DMS153 treated with DMSO at 0.1 percent for 48 hours (cell line): ENCODE measurements around the gene ATE1.
A peak's percentile ranks its signal among the peaks of the same experiment; 100 is the strongest.

Source experiments
- DNase-seq: peaks from one replicate; lab custom pipeline; 2025; ENCODE audit not compliant: unreplicated experiment; lab: John Stamatoyannopoulos, UW

ATE1 gene

GRCh38 chr10:121879476-121879875 lies 48.4 kb downstream of the ATE1 start:
- DNase-seq = no peak

GRCh38 chr10:121873236-121873635 lies 54.6 kb downstream of the ATE1 start:
- no peak for DNase-seq

GRCh38 chr10:121870413-121870812 lies 57.4 kb downstream of the ATE1 start:
- DNase-seq = no peak

- DNase-seq = no peak
Measured at GRCh38 chr10:121865554-121865953, 62.3 kb downstream of the ATE1 start.

GRCh38 chr10:121864653-121865052 lies 63.2 kb downstream of the ATE1 start:
- no peak for DNase-seq

- DNase-seq = no peak
Measured at GRCh38 chr10:121864168-121864567, 63.7 kb downstream of the ATE1 start.

- no peak for DNase-seq
Measured at GRCh38 chr10:121862649-121863048, 65.2 kb downstream of the ATE1 start.

GRCh38 chr10:121862042-121862441 lies 65.8 kb downstream of the ATE1 start:
- no peak for DNase-seq

GRCh38 chr10:121860810-121861209 lies 67.0 kb downstream of the ATE1 start:
- no peak for DNase-seq

GRCh38 chr10:121854809-121855445 lies 72.9 kb downstream of the ATE1 start:
- DNase-seq = no peak

- no peak for DNase-seq
Measured at GRCh38 chr10:121853950-121854349, 73.9 kb downstream of the ATE1 start.

GRCh38 chr10:121851786-121852185 lies 76.0 kb downstream of the ATE1 start:
- DNase-seq = peak; percentile 6

GRCh38 chr10:121848082-121848481 lies 79.7 kb downstream of the ATE1 start:
- DNase-seq = no peak

GRCh38 chr10:121846555-121846954 lies 81.3 kb downstream of the ATE1 start:
- DNase-seq = no peak

- no peak for DNase-seq
Measured at GRCh38 chr10:121845044-121845784, 82.6 kb downstream of the ATE1 start.

- no peak for DNase-seq
Measured at GRCh38 chr10:121844537-121844936, 83.3 kb downstream of the ATE1 start.

GRCh38 chr10:121843379-121843778 lies 84.5 kb downstream of the ATE1 start:
- DNase-seq = no peak

- no peak for DNase-seq
Measured at GRCh38 chr10:121841862-121842261, 86.0 kb downstream of the ATE1 start.

GRCh38 chr10:121838931-121839330 lies 88.9 kb downstream of the ATE1 start:
- no peak for DNase-seq

GRCh38 chr10:121838149-121838548 lies 89.7 kb downstream of the ATE1 start:
- no peak for DNase-seq

GRCh38 chr10:121836171-121836570 lies 91.7 kb downstream of the ATE1 start:
- no peak for DNase-seq

- no peak for DNase-seq
Measured at GRCh38 chr10:121835376-121835775, 92.5 kb downstream of the ATE1 start.

GRCh38 chr10:121834757-121835156 lies 93.1 kb downstream of the ATE1 start:
- no peak for DNase-seq
